Activated CD8-positive, alpha-beta T cell treated with anti-CD3 and anti-CD28 coated beads for 36 hours (primary cell): Measurements from ENCODE around the gene WNT7B. TPM values are rescaled to one million over a fixed set of nuclear protein-coding genes. Genes with fewer than 3 reads are reported as not detected.

Experiments
- ATAC-seq: fragments of 200-7000 bp; cut with Tn5 transposase; one replicate; pipeline ENCODE4 v1.10.0; 2021; ENCODE audit warnings: mild to moderate bottlenecking, moderate library complexity
- CTCF ChIA-PET: fragments of 350-600 bp; sonication (Branson Sonifier 250); formaldehyde crosslinking; loops from one replicate; lab custom pipeline; 2021; ENCODE audit warnings: antibody characterized with exemption; lab: Charles Lee
- POLR2A ChIA-PET: fragments of 350-600 bp; sonication (Branson Sonifier 250); formaldehyde crosslinking; loops from one replicate; lab custom pipeline; 2021; ENCODE audit warnings: antibody characterized with exemption; lab: Charles Lee
- DNase-seq: peaks from one replicate; pipeline ENCODE4 v3.0.0-alpha.2; 2020
- H3K27ac Mint-ChIP-seq: one replicate; pipeline ENCODE4 v1.8.0; 2021; ENCODE audit warnings: mild to moderate bottlenecking, mixed read lengths
- H3K27me3 Mint-ChIP-seq: one replicate; pipeline ENCODE4 v1.8.0; 2021; ENCODE audit warnings: mixed read lengths
- H3K36me3 Mint-ChIP-seq: one replicate; pipeline ENCODE4 v1.8.0; 2021; ENCODE audit warnings: low read depth, mixed read lengths
- H3K4me1 Mint-ChIP-seq: one replicate; pipeline ENCODE4 v1.8.0; 2021; ENCODE audit warnings: low read depth, mixed read lengths
- H3K4me3 Mint-ChIP-seq: one replicate; pipeline ENCODE4 v1.8.0; 2021; ENCODE audit warnings: mild to moderate bottlenecking, moderate library complexity, mixed read lengths
- H3K9me3 Mint-ChIP-seq: one replicate; pipeline ENCODE4 v1.8.0; 2021; ENCODE audit warnings: mixed read lengths
- intact Hi-C: fragments of 100-400 bp; cut with micrococcal nuclease; formaldehyde crosslinking; loops from one replicate; pipeline ENCODE4 v1.10.0; 2022
- total RNA-seq, 2 experiments: library from RNA; stranded (reverse); gene quantifications; one replicate each; pipeline ENCODE4 v1.2.3, GENCODE V29; 2021
- TF ChIP-seq, protein P1 (sequence below): fragments of 200-600 bp; IDR thresholded peaks from one replicate; pipeline ENCODE4 v1.8.0; 2022; ENCODE audit warnings: antibody characterized with exemption, mild to moderate bottlenecking

Gene WNT7B
- total RNA-seq, 2 experiments from 2014 or later = not detected

DNA sequence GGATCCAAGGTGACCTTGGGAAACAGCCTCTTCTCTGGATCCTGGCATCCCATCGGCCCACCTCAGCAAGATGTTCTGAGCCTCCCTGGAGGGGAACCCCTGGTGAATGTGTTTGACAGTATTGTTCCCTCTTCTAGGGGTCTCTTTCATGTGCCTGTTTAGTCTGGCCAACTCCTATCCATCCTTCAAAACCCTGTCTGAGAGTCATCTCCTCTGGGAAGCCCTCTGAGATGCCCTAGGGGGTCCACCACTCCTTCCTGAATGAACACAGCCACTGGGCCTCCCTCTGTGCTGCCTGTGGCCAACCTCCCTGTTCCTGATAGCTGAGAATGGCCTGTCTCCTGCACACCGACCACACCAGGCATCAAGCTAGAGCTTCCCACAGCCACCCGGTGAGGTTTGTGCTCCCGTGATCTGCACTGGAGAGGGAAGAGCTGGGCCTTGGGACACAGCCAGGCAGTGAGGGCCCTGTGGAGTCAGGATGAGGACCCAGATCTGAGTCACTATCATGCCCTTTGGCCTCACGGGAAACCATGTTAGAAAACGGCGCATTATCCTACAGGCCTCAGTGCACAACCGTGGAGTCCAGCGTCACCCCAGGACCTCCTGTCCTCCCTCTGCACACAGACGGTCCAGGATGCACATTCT, 8.8 kb downstream of the WNT7B start:
- H3K27ac Mint-ChIP-seq = no peak overlapping the region
- H3K36me3 Mint-ChIP-seq = no peaks in the 10 kb centered on the region
- peaks cover 33% of the 10 kb centered on the region for H3K27me3 Mint-ChIP-seq
- no peak overlapping the region for H3K4me3 Mint-ChIP-seq
- DNase-seq = no peak
- no peak for ATAC-seq
- ChIA-PET POLR2A (no interaction called here), CTCF (no interaction called here)
- TF ChIP-seq, protein P1, sequence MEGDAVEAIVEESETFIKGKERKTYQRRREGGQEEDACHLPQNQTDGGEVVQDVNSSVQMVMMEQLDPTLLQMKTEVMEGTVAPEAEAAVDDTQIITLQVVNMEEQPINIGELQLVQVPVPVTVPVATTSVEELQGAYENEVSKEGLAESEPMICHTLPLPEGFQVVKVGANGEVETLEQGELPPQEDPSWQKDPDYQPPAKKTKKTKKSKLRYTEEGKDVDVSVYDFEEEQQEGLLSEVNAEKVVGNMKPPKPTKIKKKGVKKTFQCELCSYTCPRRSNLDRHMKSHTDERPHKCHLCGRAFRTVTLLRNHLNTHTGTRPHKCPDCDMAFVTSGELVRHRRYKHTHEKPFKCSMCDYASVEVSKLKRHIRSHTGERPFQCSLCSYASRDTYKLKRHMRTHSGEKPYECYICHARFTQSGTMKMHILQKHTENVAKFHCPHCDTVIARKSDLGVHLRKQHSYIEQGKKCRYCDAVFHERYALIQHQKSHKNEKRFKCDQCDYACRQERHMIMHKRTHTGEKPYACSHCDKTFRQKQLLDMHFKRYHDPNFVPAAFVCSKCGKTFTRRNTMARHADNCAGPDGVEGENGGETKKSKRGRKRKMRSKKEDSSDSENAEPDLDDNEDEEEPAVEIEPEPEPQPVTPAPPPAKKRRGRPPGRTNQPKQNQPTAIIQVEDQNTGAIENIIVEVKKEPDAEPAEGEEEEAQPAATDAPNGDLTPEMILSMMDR = no peak
- no peaks in the 10 kb centered on the region for H3K9me3 Mint-ChIP-seq
- H3K4me1 Mint-ChIP-seq = no peaks in the 10 kb centered on the region
- intact Hi-C loops = no loop called here

DNA sequence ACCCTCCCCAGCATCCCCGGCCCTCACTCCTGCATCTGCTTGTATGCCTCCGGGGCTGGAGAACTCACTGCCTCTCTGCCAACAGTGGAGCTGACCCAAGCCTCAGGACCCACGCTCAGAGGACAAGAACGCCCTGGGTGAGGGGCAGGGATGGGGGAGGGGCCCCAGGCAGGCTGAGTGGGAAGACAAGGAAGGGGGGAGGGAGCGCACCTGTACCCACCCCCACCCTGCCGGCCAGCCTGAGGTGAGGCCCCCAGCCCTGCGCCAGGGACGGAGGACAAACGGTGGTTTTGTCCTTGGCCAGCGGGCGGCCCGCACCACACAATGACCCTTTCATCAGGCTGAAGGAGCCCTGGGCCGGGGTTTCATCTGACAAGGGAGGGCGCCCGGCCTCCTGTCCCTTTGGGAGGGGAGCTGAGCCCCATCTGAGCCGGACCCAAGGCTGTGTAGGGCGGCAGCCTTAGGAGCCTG, 10.0 kb downstream of the WNT7B start:
- ChIA-PET CTCF (no interaction called here), POLR2A (no interaction called here)
- TF ChIP-seq, protein P1 = no peak
- Mint-ChIP-seq H3K36me3 (no peaks in the 10 kb centered on the region), H3K4me1 (no peaks in the 10 kb centered on the region), H3K9me3 (no peaks in the 10 kb centered on the region), H3K27ac (no peak overlapping the region), H3K27me3 (peaks cover 25% of the 10 kb centered on the region), H3K4me3 (no peak overlapping the region)
- ATAC-seq (no peak), DNase-seq (no peak)
- intact Hi-C loops = no loop called here

DNA sequence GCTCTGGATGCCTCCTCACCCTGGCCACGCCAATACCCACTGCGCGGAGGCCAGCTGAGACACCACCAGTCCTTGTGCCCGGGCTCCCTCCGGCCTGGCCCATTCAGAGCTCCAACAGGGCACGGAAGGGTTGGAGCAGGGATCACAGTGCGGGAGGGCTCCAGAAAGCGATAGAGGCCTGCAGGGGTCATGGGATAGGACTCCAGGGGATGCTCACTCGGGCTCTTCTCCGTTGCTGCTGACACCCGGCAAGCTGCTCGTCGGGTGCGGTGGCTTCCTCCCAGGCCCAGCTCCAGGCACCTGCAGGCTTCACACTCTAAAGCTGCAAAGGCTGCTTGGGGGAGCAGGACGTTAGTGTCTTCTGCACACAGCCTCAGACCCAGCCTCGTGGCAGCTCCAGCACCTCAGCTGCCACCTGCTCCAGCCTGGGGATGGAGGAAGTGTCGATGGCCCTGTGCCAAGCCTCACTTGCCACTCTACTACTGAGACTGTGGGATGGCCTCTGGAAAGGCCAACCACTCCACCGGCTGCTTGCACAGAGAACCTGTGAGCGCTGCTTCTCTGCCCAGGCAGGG, 10.6 kb downstream of the WNT7B start:
- ChIA-PET CTCF (no interaction called here), POLR2A (no interaction called here)
- ATAC-seq (no peak), DNase-seq (peak; percentile 10)
- Mint-ChIP-seq H3K4me1 (no peaks in the 10 kb centered on the region), H3K9me3 (no peaks in the 10 kb centered on the region), H3K27ac (no peak overlapping the region), H3K27me3 (peaks cover 25% of the 10 kb centered on the region), H3K4me3 (no peak overlapping the region), H3K36me3 (no peaks in the 10 kb centered on the region)
- TF ChIP-seq, protein P1 = no peak
- intact Hi-C loops = no loop called here

DNA sequence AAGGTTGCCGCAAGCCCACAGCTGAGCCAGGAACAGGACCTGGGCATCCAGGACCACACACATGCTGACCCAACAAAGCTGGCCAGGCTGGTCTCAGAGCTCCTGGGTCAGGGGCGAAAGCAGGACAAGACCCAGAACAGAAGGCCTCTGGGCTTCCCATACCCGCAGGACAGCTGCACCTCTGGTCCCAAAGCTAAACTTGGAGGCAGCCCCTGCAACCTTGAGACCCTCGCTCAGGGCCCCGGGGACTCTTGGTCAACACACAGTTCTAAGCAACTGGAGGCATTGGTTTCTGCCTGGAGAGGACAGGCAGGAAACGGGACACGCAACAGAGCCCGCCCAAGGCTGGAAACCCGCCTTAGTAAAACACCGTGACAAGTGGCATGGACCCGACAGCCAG, 11.4 kb downstream of the WNT7B start:
- H3K27ac Mint-ChIP-seq = no peak overlapping the region
- TF ChIP-seq, protein P1 = no peak
- no peaks in the 10 kb centered on the region for H3K36me3 Mint-ChIP-seq
- DNase-seq (no peak), ATAC-seq (no peak)
- H3K9me3 Mint-ChIP-seq = no peaks in the 10 kb centered on the region
- no peaks in the 10 kb centered on the region for H3K4me1 Mint-ChIP-seq
- ChIA-PET POLR2A (interaction anchor here (0.7 kb wide), 1 partner anchor 139 kb away, joined by 3 read pairs; no protein-coding TSS in a partner anchor), CTCF (no interaction called here)
- intact Hi-C loops = no loop called here
- no peak overlapping the region for H3K4me3 Mint-ChIP-seq
- H3K27me3 Mint-ChIP-seq = peaks cover 20% of the 10 kb centered on the region

DNA sequence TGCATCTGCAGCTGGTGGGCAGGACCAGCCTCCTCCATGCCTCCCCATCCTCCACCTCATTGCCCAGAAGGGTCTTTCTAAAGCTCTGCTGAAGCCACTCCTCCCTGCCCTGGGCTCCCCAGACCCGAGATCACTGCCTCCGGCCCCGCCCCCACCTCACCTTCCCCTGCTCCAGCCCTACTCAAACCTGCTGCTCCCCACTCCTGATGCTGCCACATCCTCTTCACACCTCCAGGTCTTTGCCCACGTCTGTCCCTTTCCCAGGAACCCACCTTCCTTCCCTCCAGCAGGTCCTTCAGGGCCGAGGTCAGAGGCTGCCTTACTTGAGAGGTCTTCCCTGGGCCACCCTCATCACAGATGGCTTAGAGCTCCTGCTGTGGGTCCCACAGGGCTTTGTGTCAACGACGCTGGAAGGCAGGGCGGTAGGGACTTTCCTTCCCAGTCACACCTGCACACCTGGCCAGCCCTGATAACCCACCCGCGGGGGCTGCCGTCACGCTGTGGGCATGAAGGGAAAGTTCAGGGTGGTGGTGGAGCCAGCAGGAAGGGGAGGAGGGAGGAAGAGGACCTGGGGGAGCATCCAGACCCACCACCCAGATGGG, 11.9 kb downstream of the WNT7B start:
- Mint-ChIP-seq H3K36me3 (no peaks in the 10 kb centered on the region), H3K4me1 (no peaks in the 10 kb centered on the region), H3K27ac (no peak overlapping the region), H3K27me3 (peaks cover 20% of the 10 kb centered on the region), H3K9me3 (no peaks in the 10 kb centered on the region), H3K4me3 (no peak overlapping the region)
- no peak for DNase-seq
- TF ChIP-seq, protein P1 = no peak
- no peak for ATAC-seq
- intact Hi-C loops = no loop called here
- ChIA-PET POLR2A (interaction anchor here (0.7 kb wide), 1 partner anchor 138 kb away, joined by 3 read pairs; no protein-coding TSS in a partner anchor), CTCF (no interaction called here)
